Adrenal gland (tissue), 12 donors: ENCODE data around the gene SLC9A9. TPM values are rescaled to one million over a fixed set of nuclear protein-coding genes. Genes with fewer than 3 reads are reported as not detected.

Experiments used
- DNase-seq, 7 donors: peaks; one replicate each; pipeline ENCODE4 v3.0.0-alpha.2; 2019 to 2020
- H3K27ac ChIP-seq, 5 donors: fragments of 200-600 bp; sonication (generic) in 4 of 5; 1 replicate in 3 of 5; 2 replicates in 2 of 5; pipeline versions ENCODE4 v1.5.1 to v1.8.0; 2016 to 2020; ENCODE audit warnings: mild to moderate bottlenecking in 1 of 5
- H3K27me3 ChIP-seq: fragments of 200-600 bp; 2 replicates; pipeline ENCODE4 v1.8.0; 2021
- H3K36me3 ChIP-seq, 2 donors: fragments of 200-600 bp; replicated peaks in 1 of 2; 1 replicate in 1 of 2; 2 replicates in 1 of 2; pipeline versions ENCODE4 v1.5.1 to v1.8.0; 2018 to 2022
- H3K4me1 ChIP-seq, 2 donors: fragments of 200-600 bp; replicated peaks in 1 of 2; 1 replicate in 1 of 2; 2 replicates in 1 of 2; pipeline versions ENCODE4 v1.5.1 to v1.8.0; 2018 to 2021
- H3K4me3 ChIP-seq, 4 donors: fragments of 200-600 bp; sonication (generic) in 3 of 4; one replicate each; pipeline ENCODE4 v1.5.1; 2016 to 2018
- H3K9me3 ChIP-seq, 3 donors: fragments of 200-600 bp; sonication (generic) in 1 of 3; replicated peaks in 1 of 3; 1 replicate in 2 of 3; 2 replicates in 1 of 3; pipeline versions ENCODE4 v1.5.1 to v1.8.0; 2016 to 2021
- CTCF ChIP-seq, 6 experiments: fragments of 450-650 bp in 4 of 6; fragments of 200-600 bp in 2 of 6; sonication (generic) in 1 of 6; IDR thresholded peaks; 1 replicate in 5 of 6; 2 replicates in 1 of 6; pipeline versions ENCODE4 v1.5.1 to v1.8.0; 2016 to 2021; ENCODE audit warnings: antibody characterized with exemption in 6 of 6, mild to moderate bottlenecking in 2 of 6, moderate library complexity in 1 of 6
- POLR2A ChIP-seq, 2 donors: fragments of 450-650 bp; IDR thresholded peaks; one replicate each; pipeline ENCODE4 v1.6.1; 2017; ENCODE audit warnings: antibody characterized with exemption in 2 of 2, mild to moderate bottlenecking in 2 of 2, moderate library complexity in 1 of 2
- WGBS, 4 donors: extraction: QIAGEN DNeasy Blood & Tissue Kit in 2 of 4; methylation state at CpG; one replicate each; pipeline versions ENCODE4 v1.1.5 to v1.1.7; 2013 to 2017; 5-methylcytosine and 5-hydroxymethylcytosine counted together
- intact Hi-C, 2 donors: fragments of 100-400 bp; cut with DNase I; formaldehyde crosslinking; loops; one replicate each; pipeline versions ENCODE4 v1.14.1 to v1.15.0; 2022 to 2023
- polyA plus RNA-seq, 3 donors: library from polyadenylated mRNA; stranded (reverse); fragments of 200-250 nt in 2 of 3; fragments of 350-450 nt in 1 of 3; fragmentation: Illumina TruSeq in 1 of 3; extraction: RNeasy Lipid Tissue Mini Kit (QIAGEN cat#74804) in 1 of 3; gene quantifications; one replicate each; pipeline ENCODE4 v1.2.3, GENCODE V29; 2013 to 2014
- total RNA-seq, 9 donors: library from RNA; depleted of rRNA in 4 of 9; stranded (reverse); fragments of >200 nt in 4 of 9; fragments of 120-200 nt in 1 of 9; fragmentation: NEBNext Ultra II Directional in 1 of 9; extraction: Animal tissue kit (Norgen Biotek cat#: 25700) in 1 of 9; gene quantifications; one replicate each; pipeline versions ENCODE4 v1.1.0 to v1.2.4, GENCODE V29; 2013 to 2023
- donor health status: healthy with polysubstance abuse.
- donor health status: Bipolar disorder and iron deficiency.
- donor health status: DM: yes; HTN: yes; CAD: no.
- donor health status: DM: no; HTN: no; CAD: no.
- donor health status: DM: no; HTN: no; CAD: no.
- donor health status: DM: yes; HTN: yes; CAD: no.

Gene SLC9A9
- total and polyA plus RNA-seq, 12 donors: 4.2 to 23.7 (median 13.5) TPM

- no peaks in the 10 kb centered on the region for H3K36me3 ChIP-seq
- H3K4me3 ChIP-seq: no peak overlapping the region
- no peak for TF ChIP-seq CTCF (IDR thresholded peaks at IDR 0.05)
- no peak for TF ChIP-seq POLR2A (IDR thresholded peaks at IDR 0.05)
- H3K9me3 ChIP-seq: peaks cover 0 to 8% (median 0%) of the 10 kb centered on the region in 3 donors
- no peaks in the 10 kb centered on the region for H3K4me1 ChIP-seq
- DNase-seq: no peak
- no peak overlapping the region for H3K27ac ChIP-seq
- no peaks in the 10 kb centered on the region for H3K27me3 ChIP-seq
- intact Hi-C loops: no loop called here
Observed at GRCh38 chr3:143455480-143455879, 392.8 kb downstream of the SLC9A9 start.

GRCh38 chr3:143450632-143451031, 397.6 kb downstream of the SLC9A9 start:
- intact Hi-C loops: no loop called here
- WGBS, 4 donors: 87 to 100% (median 98%) methylated on average over 1 of the region's 1 CpG
- Histone ChIP-seq H3K27me3 (no peaks in the 10 kb centered on the region), H3K4me3 (no peak overlapping the region), H3K9me3 (peaks cover 0 to under 1% (median 0%) of the 10 kb centered on the region in 3 donors), H3K4me1 (no peaks in the 10 kb centered on the region), H3K36me3 (no peaks in the 10 kb centered on the region), H3K27ac (no peak overlapping the region)
- TF ChIP-seq POLR2A (IDR thresholded peaks at IDR 0.05): no peak
- no peak for DNase-seq

- 72 to 86% (median 80%) methylated on average over 5 of the region's 5 CpGs for WGBS, 4 donors
Observed at GRCh38 chr3:143447491-143447890, 400.8 kb downstream of the SLC9A9 start.

GRCh38 chr3:143445118-143445517, 403.1 kb downstream of the SLC9A9 start:
- no peak overlapping the region for H3K27ac ChIP-seq
- TF ChIP-seq POLR2A (IDR thresholded peaks at IDR 0.05) (no peak), CTCF (IDR thresholded peaks at IDR 0.05) (no peak)
- 92 to 96% (median 93%) methylated on average over 2 of the region's 2 CpGs for WGBS, 4 donors
- H3K27me3 ChIP-seq: no peaks in the 10 kb centered on the region
- H3K36me3 ChIP-seq: no peaks in the 10 kb centered on the region
- DNase-seq: no peak
- intact Hi-C loops: no loop called here
- H3K4me1 ChIP-seq: peaks cover 0 to 4% of the 10 kb centered on the region in 2 donors
- no peaks in the 10 kb centered on the region for H3K9me3 ChIP-seq
- no peak overlapping the region for H3K4me3 ChIP-seq

More at GRCh38 chr3:143447491-143447890, 400.8 kb downstream of the SLC9A9 start:
- H3K9me3 ChIP-seq: no peaks in the 10 kb centered on the region
- intact Hi-C loops: no loop called here
- no peak overlapping the region for H3K27ac ChIP-seq
- no peak overlapping the region for H3K4me3 ChIP-seq
- H3K27me3 ChIP-seq: no peaks in the 10 kb centered on the region
- H3K4me1 ChIP-seq: peaks cover 0 to 4% of the 10 kb centered on the region in 2 donors
- no peak for DNase-seq
- no peaks in the 10 kb centered on the region for H3K36me3 ChIP-seq
- TF ChIP-seq POLR2A (IDR thresholded peaks at IDR 0.05): no peak

GRCh38 chr3:143443851-143444331, 404.4 kb downstream of the SLC9A9 start:
- H3K9me3 ChIP-seq: no peaks in the 10 kb centered on the region
- WGBS, 4 donors: 37 to 48% (median 45%) methylated on average over 6 of the region's 6 CpGs
- no peak for TF ChIP-seq CTCF (IDR thresholded peaks at IDR 0.05)
- TF ChIP-seq POLR2A (IDR thresholded peaks at IDR 0.05): no peak
- DNase-seq: peak; percentile 27 to 73 (median 49)
- no peaks in the 10 kb centered on the region for H3K27me3 ChIP-seq
- no peak overlapping the region for H3K4me3 ChIP-seq
- intact Hi-C loops: no loop called here
- peaks cover 0 to 4% of the 10 kb centered on the region in 2 donors for H3K4me1 ChIP-seq
- no peaks in the 10 kb centered on the region for H3K36me3 ChIP-seq
- H3K27ac ChIP-seq: peak overlapping the region in 1 of 5 donors; percentile 65
